ENCODE measurements around the gene DLG4.
A peak's percentile ranks its signal among the peaks of the same experiment; 100 is the strongest.

DLG4 gene
- 6.9 to 17.0 (median 14.7) reads per million in 3 donors for total RNA-seq

GRCh38 chr17:7219812-7220592, at the start of gene DLG4, which contains the start of gene ACADVL:
Gene DLG4, minus strand, starts transcription at chr17:7219836.
Gene ACADVL, plus strand, starts transcription at chr17:7219938. Its CDS starts 47 bp downstream, at chr17:7219985.
- H3K4me1 ChIP-seq (ENCODE audit: control insufficient read depth, insufficient read depth, low read length, poor library complexity, severe bottlenecking), result peaks cover 33% of the 10 kb centered on the region
- no peaks in the 10 kb centered on the region for H3K9me3 ChIP-seq (ENCODE audit: control insufficient read depth, low read length)
- H3K4me3 ChIP-seq (ENCODE audit: insufficient read depth, low read depth, low read length, poor library complexity, severe bottlenecking), result peak within 1 kb of the TSS; percentile 91
- H3K27ac ChIP-seq (ENCODE audit: insufficient read depth, low read length, poor library complexity, severe bottlenecking), result peak within 1 kb of the TSS; percentile 83
- H3K36me3 ChIP-seq (ENCODE audit: control insufficient read depth, insufficient read depth, low read length), result peaks cover 27% of the 10 kb centered on the region
- no peaks in the 10 kb centered on the region for H3K27me3 ChIP-seq (replicated peaks; ENCODE audit: control insufficient read depth, insufficient read depth, low read length, poor library complexity, severe bottlenecking)
- peak; percentile 61 to 67 (median 63) for DNase-seq

- Histone ChIP-seq H3K9me3 (ENCODE audit: control insufficient read depth, low read length) (no peaks in the 10 kb centered on the region), H3K27ac (ENCODE audit: insufficient read depth, low read length, poor library complexity, severe bottlenecking) (no peak overlapping the region), H3K4me3 (ENCODE audit: insufficient read depth, low read depth, low read length, poor library complexity, severe bottlenecking) (no peak overlapping the region), H3K36me3 (ENCODE audit: control insufficient read depth, insufficient read depth, low read length) (no peaks in the 10 kb centered on the region), H3K4me1 (ENCODE audit: control insufficient read depth, insufficient read depth, low read length, poor library complexity, severe bottlenecking) (peaks cover 19% of the 10 kb centered on the region), H3K27me3 (replicated peaks; ENCODE audit: control insufficient read depth, insufficient read depth, low read length, poor library complexity, severe bottlenecking) (no peaks in the 10 kb centered on the region)
- no peak for DNase-seq
These were observed 47.1 kb upstream of the DLG4 start for GRCh38 chr17:7266784-7267183.

GRCh38 chr17:7263801-7264078, 44.1 kb upstream of the DLG4 start:
- H3K4me1 ChIP-seq (ENCODE audit: control insufficient read depth, insufficient read depth, low read length, poor library complexity, severe bottlenecking), result peaks cover 30% of the 10 kb centered on the region
- H3K27ac ChIP-seq (ENCODE audit: insufficient read depth, low read length, poor library complexity, severe bottlenecking), result no peak overlapping the region
- peaks cover 5% of the 10 kb centered on the region for H3K36me3 ChIP-seq (ENCODE audit: control insufficient read depth, insufficient read depth, low read length)
- no peak for DNase-seq
- H3K27me3 ChIP-seq (replicated peaks; ENCODE audit: control insufficient read depth, insufficient read depth, low read length, poor library complexity, severe bottlenecking), result no peaks in the 10 kb centered on the region
- H3K4me3 ChIP-seq (ENCODE audit: insufficient read depth, low read depth, low read length, poor library complexity, severe bottlenecking), result no peak overlapping the region
- H3K9me3 ChIP-seq (ENCODE audit: control insufficient read depth, low read length), result no peaks in the 10 kb centered on the region

GRCh38 chr17:7262935-7263800, 43.5 kb upstream of the DLG4 start:
- Histone ChIP-seq H3K4me3 (ENCODE audit: insufficient read depth, low read depth, low read length, poor library complexity, severe bottlenecking) (peak overlapping the region; percentile 62), H3K36me3 (ENCODE audit: control insufficient read depth, insufficient read depth, low read length) (peaks cover 9% of the 10 kb centered on the region), H3K9me3 (ENCODE audit: control insufficient read depth, low read length) (no peaks in the 10 kb centered on the region), H3K27ac (ENCODE audit: insufficient read depth, low read length, poor library complexity, severe bottlenecking) (no peak overlapping the region), H3K4me1 (ENCODE audit: control insufficient read depth, insufficient read depth, low read length, poor library complexity, severe bottlenecking) (peaks cover 30% of the 10 kb centered on the region), H3K27me3 (replicated peaks; ENCODE audit: control insufficient read depth, insufficient read depth, low read length, poor library complexity, severe bottlenecking) (no peaks in the 10 kb centered on the region)
- no peak for DNase-seq

- no peaks in the 10 kb centered on the region for H3K9me3 ChIP-seq (ENCODE audit: control insufficient read depth, low read length)
- H3K27me3 ChIP-seq (replicated peaks; ENCODE audit: control insufficient read depth, insufficient read depth, low read length, poor library complexity, severe bottlenecking), result no peaks in the 10 kb centered on the region
- H3K36me3 ChIP-seq (ENCODE audit: control insufficient read depth, insufficient read depth, low read length), result peaks cover 9% of the 10 kb centered on the region
- peak within 1 kb of the TSS; percentile 57 for H3K27ac ChIP-seq (ENCODE audit: insufficient read depth, low read length, poor library complexity, severe bottlenecking)
- H3K4me1 ChIP-seq (ENCODE audit: control insufficient read depth, insufficient read depth, low read length, poor library complexity, severe bottlenecking), result peaks cover 30% of the 10 kb centered on the region
- no peak for DNase-seq
- H3K4me3 ChIP-seq (ENCODE audit: insufficient read depth, low read depth, low read length, poor library complexity, severe bottlenecking), result peak within 1 kb of the TSS; percentile 62
These were observed 42.7 kb upstream of the DLG4 start, which contains the start of gene CLDN7 for GRCh38 chr17:7262192-7262934. Gene CLDN7, minus strand, starts transcription at chr17:7262478. Its CDS starts 435 bp downstream, at chr17:7262043.

- peak overlapping the region; percentile 57 for H3K27ac ChIP-seq (ENCODE audit: insufficient read depth, low read length, poor library complexity, severe bottlenecking)
- no peaks in the 10 kb centered on the region for H3K27me3 ChIP-seq (replicated peaks; ENCODE audit: control insufficient read depth, insufficient read depth, low read length, poor library complexity, severe bottlenecking)
- H3K36me3 ChIP-seq (ENCODE audit: control insufficient read depth, insufficient read depth, low read length), result peaks cover 12% of the 10 kb centered on the region
- H3K4me3 ChIP-seq (ENCODE audit: insufficient read depth, low read depth, low read length, poor library complexity, severe bottlenecking), result peak overlapping the region; percentile 62
- H3K9me3 ChIP-seq (ENCODE audit: control insufficient read depth, low read length), result no peaks in the 10 kb centered on the region
- peaks cover 30% of the 10 kb centered on the region for H3K4me1 ChIP-seq (ENCODE audit: control insufficient read depth, insufficient read depth, low read length, poor library complexity, severe bottlenecking)
- no peak for DNase-seq
These were observed 41.9 kb upstream of the DLG4 start for GRCh38 chr17:7261379-7262191.

GRCh38 chr17:7260651-7261378, 41.2 kb upstream of the DLG4 start:
- peaks cover 15% of the 10 kb centered on the region for H3K36me3 ChIP-seq (ENCODE audit: control insufficient read depth, insufficient read depth, low read length)
- peak overlapping the region; percentile 57 for H3K27ac ChIP-seq (ENCODE audit: insufficient read depth, low read length, poor library complexity, severe bottlenecking)
- no peak for DNase-seq
- no peaks in the 10 kb centered on the region for H3K27me3 ChIP-seq (replicated peaks; ENCODE audit: control insufficient read depth, insufficient read depth, low read length, poor library complexity, severe bottlenecking)
- peak overlapping the region; percentile 62 for H3K4me3 ChIP-seq (ENCODE audit: insufficient read depth, low read depth, low read length, poor library complexity, severe bottlenecking)
- peaks cover 30% of the 10 kb centered on the region for H3K4me1 ChIP-seq (ENCODE audit: control insufficient read depth, insufficient read depth, low read length, poor library complexity, severe bottlenecking)
- H3K9me3 ChIP-seq (ENCODE audit: control insufficient read depth, low read length), result no peaks in the 10 kb centered on the region

GRCh38 chr17:7260151-7260550, 40.5 kb upstream of the DLG4 start:
- Histone ChIP-seq H3K4me1 (ENCODE audit: control insufficient read depth, insufficient read depth, low read length, poor library complexity, severe bottlenecking) (peaks cover 30% of the 10 kb centered on the region), H3K27me3 (replicated peaks; ENCODE audit: control insufficient read depth, insufficient read depth, low read length, poor library complexity, severe bottlenecking) (no peaks in the 10 kb centered on the region), H3K36me3 (ENCODE audit: control insufficient read depth, insufficient read depth, low read length) (peaks cover 15% of the 10 kb centered on the region), H3K27ac (ENCODE audit: insufficient read depth, low read length, poor library complexity, severe bottlenecking) (no peak overlapping the region), H3K9me3 (ENCODE audit: control insufficient read depth, low read length) (no peaks in the 10 kb centered on the region), H3K4me3 (ENCODE audit: insufficient read depth, low read depth, low read length, poor library complexity, severe bottlenecking) (no peak overlapping the region)
- DNase-seq, result no peak

- Histone ChIP-seq H3K4me1 (ENCODE audit: control insufficient read depth, insufficient read depth, low read length, poor library complexity, severe bottlenecking) (peaks cover 30% of the 10 kb centered on the region), H3K36me3 (ENCODE audit: control insufficient read depth, insufficient read depth, low read length) (peaks cover 20% of the 10 kb centered on the region), H3K9me3 (ENCODE audit: control insufficient read depth, low read length) (no peaks in the 10 kb centered on the region), H3K27ac (ENCODE audit: insufficient read depth, low read length, poor library complexity, severe bottlenecking) (no peak overlapping the region), H3K27me3 (replicated peaks; ENCODE audit: control insufficient read depth, insufficient read depth, low read length, poor library complexity, severe bottlenecking) (no peaks in the 10 kb centered on the region), H3K4me3 (ENCODE audit: insufficient read depth, low read depth, low read length, poor library complexity, severe bottlenecking) (no peak overlapping the region)
- no peak for DNase-seq
These were observed 39.9 kb upstream of the DLG4 start for GRCh38 chr17:7259555-7259889.
